Liver (tissue), 9 donors: ENCODE results near the gene PPP2R2B. TPM values are rescaled to one million over a fixed set of nuclear protein-coding genes. Genes with fewer than 3 reads are reported as not detected.

Experiments used
- DNase-seq: peaks from one replicate; pipeline ENCODE4 v3.0.0-alpha.2; 2017; ENCODE audit warnings: low spot score
- H3K27ac ChIP-seq, 2 donors: one replicate each; pipeline ENCODE4 v1.7.0; 2013; ENCODE audit warnings: inconsistent platforms in 2 of 2, low read length in 2 of 2, control low read depth in 1 of 2, low read depth in 1 of 2, mild to moderate bottlenecking in 1 of 2
- H3K27me3 ChIP-seq, 4 donors: one replicate each; pipeline versions ENCODE4 v1.6.1 to v1.7.0; 2013; ENCODE audit warnings: low read length in 3 of 4, inconsistent platforms in 1 of 4, mild to moderate bottlenecking in 1 of 4, moderate library complexity in 1 of 4; ENCODE audit not compliant: control insufficient read depth in 4 of 4, insufficient read depth in 4 of 4
- H3K36me3 ChIP-seq, 4 donors: one replicate each; pipeline versions ENCODE4 v1.6.1 to v1.7.0; 2013; ENCODE audit warnings: low read length in 3 of 4, mild to moderate bottlenecking in 3 of 4, low read depth in 1 of 4, moderate library complexity in 1 of 4; ENCODE audit not compliant: control insufficient read depth in 4 of 4, insufficient read depth in 3 of 4
- H3K4me1 ChIP-seq, 4 donors: one replicate each; pipeline versions ENCODE4 v1.6.1 to v1.7.0; 2013; ENCODE audit warnings: low read length in 3 of 4, mild to moderate bottlenecking in 3 of 4, moderate library complexity in 1 of 4; ENCODE audit not compliant: control insufficient read depth in 4 of 4, insufficient read depth in 4 of 4
- H3K4me3 ChIP-seq, 3 donors: one replicate each; pipeline versions ENCODE4 v1.6.1 to v1.7.0; 2013; ENCODE audit warnings: low read length in 3 of 3, control low read depth in 1 of 3, low read depth in 1 of 3, mild to moderate bottlenecking in 1 of 3
- H3K9ac ChIP-seq, 2 donors: one replicate each; pipeline ENCODE4 v1.7.0; 2013; ENCODE audit warnings: low read length in 2 of 2, mild to moderate bottlenecking in 2 of 2, moderate library complexity in 2 of 2, control low read depth in 1 of 2, low read depth in 1 of 2
- H3K9me3 ChIP-seq, 4 donors: one replicate each; pipeline versions ENCODE4 v1.6.1 to v1.7.0; 2013; ENCODE audit warnings: low read length in 3 of 4; ENCODE audit not compliant: control insufficient read depth in 4 of 4
- EGR1 ChIP-seq, 2 donors: IDR thresholded peaks; 2 replicates each; pipeline ENCODE4 v1.6.1; 2016 to 2018; ENCODE audit warnings: antibody characterized with exemption in 2 of 2, low read depth in 2 of 2
- FOXA1 ChIP-seq: IDR thresholded peaks from 2 replicates; pipeline ENCODE4 v1.6.1; 2016; ENCODE audit warnings: antibody characterized with exemption
- FOXA2 ChIP-seq: IDR thresholded peaks from 2 replicates; pipeline ENCODE4 v1.6.1; 2016; ENCODE audit warnings: antibody characterized with exemption
- GABPA ChIP-seq, 2 donors: IDR thresholded peaks in 1 of 2; conservative IDR thresholded peaks in 1 of 2; 2 replicates each; pipeline ENCODE4 v1.6.1; 2016; ENCODE audit warnings: antibody characterized with exemption in 2 of 2, mild to moderate bottlenecking in 1 of 2, moderate library complexity in 1 of 2
- HNF4G ChIP-seq: IDR thresholded peaks from 2 replicates; pipeline ENCODE4 v1.6.1; 2016; ENCODE audit warnings: antibody characterized with exemption
- JUND ChIP-seq, 2 donors: IDR thresholded peaks; 2 replicates each; pipeline ENCODE4 v1.6.1; 2016; ENCODE audit warnings: antibody characterized with exemption in 2 of 2
- NR2F2 ChIP-seq: IDR thresholded peaks from 2 replicates; pipeline ENCODE4 v1.6.1; 2016; ENCODE audit warnings: antibody characterized with exemption
- RAD21 ChIP-seq, 2 donors: IDR thresholded peaks; 2 replicates each; pipeline ENCODE4 v1.6.1; 2016; ENCODE audit warnings: antibody characterized with exemption in 2 of 2, mild to moderate bottlenecking in 2 of 2
- RXRA ChIP-seq, 2 donors: IDR thresholded peaks; 2 replicates each; pipeline ENCODE4 v1.6.1; 2017 to 2018; ENCODE audit warnings: antibody characterized with exemption in 2 of 2, mild to moderate bottlenecking in 1 of 2
- SP1 ChIP-seq: IDR thresholded peaks from 2 replicates; pipeline ENCODE4 v1.6.1; 2018; ENCODE audit warnings: antibody characterized with exemption, mild to moderate bottlenecking
- TAF1 ChIP-seq: conservative IDR thresholded peaks from 2 replicates; pipeline ENCODE4 v1.6.1; 2016; ENCODE audit warnings: antibody characterized with exemption, mild to moderate bottlenecking
- YY1 ChIP-seq: IDR thresholded peaks from 2 replicates; pipeline ENCODE4 v1.6.1; 2016; ENCODE audit warnings: antibody characterized with exemption, mild to moderate bottlenecking
- WGBS: extraction: QIAGEN DNeasy Blood & Tissue Kit; methylation state at CpG from one replicate; pipeline ENCODE4 v1.1.7; 2013; 5-methylcytosine and 5-hydroxymethylcytosine counted together
- polyA plus RNA-seq, 2 donors: library from polyadenylated mRNA; stranded (reverse) in 1 of 2; unstranded in 1 of 2; fragments of 200-250 nt in 1 of 2; fragments of >200 nt in 1 of 2; fragmentation: Nextera tagmentation in 1 of 2; extraction: Ambion mirVana in 1 of 2; gene quantifications; one replicate each; pipeline versions ENCODE4 v1.2.1 to v1.2.3, GENCODE V29; 2013 to 2015
- total RNA-seq, 2 donors: library from RNA; depleted of rRNA; stranded (reverse); fragments of >200 nt; gene quantifications; one replicate each; pipeline ENCODE4 v1.2.3, GENCODE V29; 2014
- TF ChIP-seq, protein P1 (sequence below): IDR thresholded peaks from 2 replicates; pipeline ENCODE4 v1.6.1; 2016; ENCODE audit warnings: antibody characterized with exemption
- TF ChIP-seq, protein P2 (sequence below): IDR thresholded peaks from 2 replicates; pipeline ENCODE4 v1.6.1; 2016; ENCODE audit warnings: antibody characterized with exemption, mild to moderate bottlenecking
- TF ChIP-seq, protein P3 (sequence below): IDR thresholded peaks from 2 replicates; pipeline ENCODE4 v1.6.1; 2016; ENCODE audit warnings: antibody characterized with exemption
- TF ChIP-seq, protein P4 (sequence below): fragments of 150-350 bp; IDR thresholded peaks from 2 replicates; pipeline ENCODE4 v1.5.1; 2017; ENCODE audit warnings: improper control_type of control experiment, low read depth, low read length; ENCODE audit not compliant: missing input control
- donor health status: healthy.
- donor health status: healthy.
- donor health status: healthy.
- donor health status: healthy.
- donor health status: healthy.

PPP2R2B gene
- total and polyA plus RNA-seq, 4 donors, result 0.15 to 6.3 (median 0.40) TPM

DNA sequence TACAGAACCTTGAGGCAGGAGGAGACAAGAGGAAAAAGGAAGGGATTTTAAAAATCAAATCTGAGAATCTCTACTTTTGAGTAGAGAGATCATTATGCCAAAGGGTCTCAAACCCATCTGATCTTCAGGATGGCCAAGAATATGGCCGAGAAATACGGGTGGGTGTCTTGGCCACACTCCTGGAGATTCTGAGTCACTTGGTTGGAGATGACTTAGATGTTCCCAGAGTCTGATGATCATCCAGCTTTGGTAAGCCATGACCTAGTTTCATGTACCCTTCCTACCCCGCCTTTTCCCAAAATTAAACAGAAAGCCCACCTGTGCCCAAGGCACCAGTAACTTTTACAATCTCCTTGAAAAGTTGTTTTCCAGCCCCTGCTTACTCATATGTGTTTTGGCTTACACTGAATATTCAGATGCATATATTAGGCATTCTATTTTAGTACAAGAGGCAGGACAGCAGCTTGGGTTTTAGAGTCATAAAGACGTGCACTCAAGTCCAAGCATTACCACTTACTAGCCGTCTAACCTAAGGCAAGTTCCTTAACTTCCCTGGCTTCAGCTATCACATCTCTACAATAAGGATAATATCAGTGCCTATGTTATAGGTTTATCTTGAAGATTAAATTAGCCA, 195.5 kb downstream of the PPP2R2B start:
- DNase-seq, result no peak
- Histone ChIP-seq H3K4me3 (no peak overlapping the region), H3K36me3 (no peaks in the 10 kb centered on the region), H3K27me3 (no peaks in the 10 kb centered on the region), H3K9ac (no peak overlapping the region), H3K9me3 (no peaks in the 10 kb centered on the region), H3K27ac (no peak overlapping the region), H3K4me1 (no peaks in the 10 kb centered on the region)
- TF ChIP-seq TAF1 (no peak), EGR1 (IDR thresholded peaks at IDR 0.05; ENCODE audit: low read depth in 2 of 2) (no peak), NR2F2 (no peak), GABPA (IDR thresholded peaks at IDR 0.05 in 1 of 2, conservative IDR thresholded peaks at IDR 0.05 in 1 of 2) (no peak), YY1 (no peak), FOXA1 (no peak), RXRA (IDR thresholded peaks at IDR 0.05) (no peak), HNF4G (no peak), JUND (IDR thresholded peaks at IDR 0.05) (no peak)
- TF ChIP-seq, protein P1, sequence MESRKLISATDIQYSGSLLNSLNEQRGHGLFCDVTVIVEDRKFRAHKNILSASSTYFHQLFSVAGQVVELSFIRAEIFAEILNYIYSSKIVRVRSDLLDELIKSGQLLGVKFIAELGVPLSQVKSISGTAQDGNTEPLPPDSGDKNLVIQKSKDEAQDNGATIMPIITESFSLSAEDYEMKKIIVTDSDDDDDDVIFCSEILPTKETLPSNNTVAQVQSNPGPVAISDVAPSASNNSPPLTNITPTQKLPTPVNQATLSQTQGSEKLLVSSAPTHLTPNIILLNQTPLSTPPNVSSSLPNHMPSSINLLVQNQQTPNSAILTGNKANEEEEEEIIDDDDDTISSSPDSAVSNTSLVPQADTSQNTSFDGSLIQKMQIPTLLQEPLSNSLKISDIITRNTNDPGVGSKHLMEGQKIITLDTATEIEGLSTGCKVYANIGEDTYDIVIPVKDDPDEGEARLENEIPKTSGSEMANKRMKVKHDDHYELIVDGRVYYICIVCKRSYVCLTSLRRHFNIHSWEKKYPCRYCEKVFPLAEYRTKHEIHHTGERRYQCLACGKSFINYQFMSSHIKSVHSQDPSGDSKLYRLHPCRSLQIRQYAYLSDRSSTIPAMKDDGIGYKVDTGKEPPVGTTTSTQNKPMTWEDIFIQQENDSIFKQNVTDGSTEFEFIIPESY, result no peak
- TF ChIP-seq, protein P2, sequence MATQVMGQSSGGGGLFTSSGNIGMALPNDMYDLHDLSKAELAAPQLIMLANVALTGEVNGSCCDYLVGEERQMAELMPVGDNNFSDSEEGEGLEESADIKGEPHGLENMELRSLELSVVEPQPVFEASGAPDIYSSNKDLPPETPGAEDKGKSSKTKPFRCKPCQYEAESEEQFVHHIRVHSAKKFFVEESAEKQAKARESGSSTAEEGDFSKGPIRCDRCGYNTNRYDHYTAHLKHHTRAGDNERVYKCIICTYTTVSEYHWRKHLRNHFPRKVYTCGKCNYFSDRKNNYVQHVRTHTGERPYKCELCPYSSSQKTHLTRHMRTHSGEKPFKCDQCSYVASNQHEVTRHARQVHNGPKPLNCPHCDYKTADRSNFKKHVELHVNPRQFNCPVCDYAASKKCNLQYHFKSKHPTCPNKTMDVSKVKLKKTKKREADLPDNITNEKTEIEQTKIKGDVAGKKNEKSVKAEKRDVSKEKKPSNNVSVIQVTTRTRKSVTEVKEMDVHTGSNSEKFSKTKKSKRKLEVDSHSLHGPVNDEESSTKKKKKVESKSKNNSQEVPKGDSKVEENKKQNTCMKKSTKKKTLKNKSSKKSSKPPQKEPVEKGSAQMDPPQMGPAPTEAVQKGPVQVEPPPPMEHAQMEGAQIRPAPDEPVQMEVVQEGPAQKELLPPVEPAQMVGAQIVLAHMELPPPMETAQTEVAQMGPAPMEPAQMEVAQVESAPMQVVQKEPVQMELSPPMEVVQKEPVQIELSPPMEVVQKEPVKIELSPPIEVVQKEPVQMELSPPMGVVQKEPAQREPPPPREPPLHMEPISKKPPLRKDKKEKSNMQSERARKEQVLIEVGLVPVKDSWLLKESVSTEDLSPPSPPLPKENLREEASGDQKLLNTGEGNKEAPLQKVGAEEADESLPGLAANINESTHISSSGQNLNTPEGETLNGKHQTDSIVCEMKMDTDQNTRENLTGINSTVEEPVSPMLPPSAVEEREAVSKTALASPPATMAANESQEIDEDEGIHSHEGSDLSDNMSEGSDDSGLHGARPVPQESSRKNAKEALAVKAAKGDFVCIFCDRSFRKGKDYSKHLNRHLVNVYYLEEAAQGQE, result no peak
- WGBS, result 82% methylated on average over 5 of the region's 5 CpGs

DNA sequence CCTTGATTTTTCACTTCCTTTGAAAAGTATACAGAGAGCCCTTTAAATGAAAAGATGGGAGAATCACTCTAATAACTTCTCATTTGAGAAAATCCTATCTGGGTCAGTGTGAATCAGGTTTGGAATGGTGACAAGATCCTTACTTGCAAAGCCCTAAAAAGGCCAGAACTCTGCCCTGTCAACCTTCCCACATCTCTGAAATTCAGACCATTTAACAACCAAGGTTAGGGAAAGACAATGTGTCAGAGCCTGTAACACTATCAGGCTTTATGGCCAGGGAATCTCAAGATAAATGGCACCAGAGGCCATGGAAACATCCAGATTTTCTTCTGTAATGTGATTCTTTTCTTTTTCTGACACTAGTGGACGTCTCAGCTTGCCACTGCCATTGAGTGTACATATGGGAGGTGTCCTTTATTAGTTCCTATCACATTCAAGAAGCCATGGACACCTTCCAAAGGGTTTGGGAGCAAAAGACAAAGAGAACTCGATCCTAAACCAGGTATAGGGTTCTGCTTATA, 196.9 kb downstream of the PPP2R2B start:
- TF ChIP-seq RAD21 (IDR thresholded peaks at IDR 0.05) (no peak), RXRA (IDR thresholded peaks at IDR 0.05) (no peak), SP1 (no peak), HNF4G (no peak), YY1 (no peak), FOXA1 (no peak), FOXA2 (no peak), EGR1 (IDR thresholded peaks at IDR 0.05; ENCODE audit: low read depth in 2 of 2) (no peak)
- TF ChIP-seq, protein P3, sequence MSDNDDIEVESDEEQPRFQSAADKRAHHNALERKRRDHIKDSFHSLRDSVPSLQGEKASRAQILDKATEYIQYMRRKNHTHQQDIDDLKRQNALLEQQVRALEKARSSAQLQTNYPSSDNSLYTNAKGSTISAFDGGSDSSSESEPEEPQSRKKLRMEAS, result no peak
- TF ChIP-seq, protein P4, sequence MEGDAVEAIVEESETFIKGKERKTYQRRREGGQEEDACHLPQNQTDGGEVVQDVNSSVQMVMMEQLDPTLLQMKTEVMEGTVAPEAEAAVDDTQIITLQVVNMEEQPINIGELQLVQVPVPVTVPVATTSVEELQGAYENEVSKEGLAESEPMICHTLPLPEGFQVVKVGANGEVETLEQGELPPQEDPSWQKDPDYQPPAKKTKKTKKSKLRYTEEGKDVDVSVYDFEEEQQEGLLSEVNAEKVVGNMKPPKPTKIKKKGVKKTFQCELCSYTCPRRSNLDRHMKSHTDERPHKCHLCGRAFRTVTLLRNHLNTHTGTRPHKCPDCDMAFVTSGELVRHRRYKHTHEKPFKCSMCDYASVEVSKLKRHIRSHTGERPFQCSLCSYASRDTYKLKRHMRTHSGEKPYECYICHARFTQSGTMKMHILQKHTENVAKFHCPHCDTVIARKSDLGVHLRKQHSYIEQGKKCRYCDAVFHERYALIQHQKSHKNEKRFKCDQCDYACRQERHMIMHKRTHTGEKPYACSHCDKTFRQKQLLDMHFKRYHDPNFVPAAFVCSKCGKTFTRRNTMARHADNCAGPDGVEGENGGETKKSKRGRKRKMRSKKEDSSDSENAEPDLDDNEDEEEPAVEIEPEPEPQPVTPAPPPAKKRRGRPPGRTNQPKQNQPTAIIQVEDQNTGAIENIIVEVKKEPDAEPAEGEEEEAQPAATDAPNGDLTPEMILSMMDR, result no peak
- TF ChIP-seq, protein P1, result no peak
- TF ChIP-seq, protein P2, result no peak
- 70% methylated on average over 2 of the region's 2 CpGs for WGBS
- DNase-seq, result no peak
- peaks cover 0 to 4% (median 0%) of the 10 kb centered on the region in 4 donors for H3K27me3 ChIP-seq
- H3K36me3 ChIP-seq, result no peaks in the 10 kb centered on the region
- H3K9me3 ChIP-seq, result no peaks in the 10 kb centered on the region
- H3K4me1 ChIP-seq, result no peaks in the 10 kb centered on the region
- H3K27ac ChIP-seq, result no peak overlapping the region
- H3K4me3 ChIP-seq, result no peak overlapping the region
- no peak overlapping the region for H3K9ac ChIP-seq
